Endothelial cell (in vitro differentiated cells): ENCODE measurements around the gene TNFAIP2. TPM values are rescaled to one million over a fixed set of nuclear protein-coding genes. Genes with fewer than 3 reads are reported as not detected.

Experiments used
- DNase-seq: peaks from one replicate; pipeline ENCODE4 v3.0.0; 2021; ENCODE audit warnings: low spot score
- H3K27ac Mint-ChIP-seq: one replicate; pipeline ENCODE4 v1.8.0; 2021; ENCODE audit warnings: mixed read lengths, inconsistent platforms; ENCODE audit not compliant: unreplicated experiment
- H3K27me3 Mint-ChIP-seq: one replicate; pipeline ENCODE4 v1.8.0; 2021; ENCODE audit warnings: mild to moderate bottlenecking, moderate library complexity, mixed read lengths, inconsistent platforms; ENCODE audit not compliant: unreplicated experiment
- H3K36me3 Mint-ChIP-seq: one replicate; pipeline ENCODE4 v1.8.0; 2021; ENCODE audit warnings: mild to moderate bottlenecking, low read depth, mixed read lengths, inconsistent platforms; ENCODE audit not compliant: unreplicated experiment
- H3K4me1 Mint-ChIP-seq: one replicate; pipeline ENCODE4 v1.8.0; 2021; ENCODE audit warnings: mild to moderate bottlenecking, mixed read lengths, inconsistent platforms; ENCODE audit not compliant: unreplicated experiment
- H3K4me3 Mint-ChIP-seq: one replicate; pipeline ENCODE4 v1.8.0; 2021; ENCODE audit warnings: mild to moderate bottlenecking, mixed read lengths, inconsistent platforms; ENCODE audit not compliant: unreplicated experiment
- H3K9me3 Mint-ChIP-seq: one replicate; pipeline ENCODE4 v1.8.0; 2021; ENCODE audit warnings: mixed read lengths, inconsistent platforms; ENCODE audit not compliant: unreplicated experiment
- total RNA-seq: library from RNA; stranded (reverse); fragmentation: NEBNext Ultra II Directional; extraction: Animal tissue kit (Norgen Biotek cat#: 25700); gene quantifications from one replicate; pipeline ENCODE4 v1.2.1, GENCODE V29; 2021; ENCODE audit not compliant: unreplicated experiment
- TF ChIP-seq, protein P1 (sequence below): fragments of 200-600 bp; sonication (generic); IDR thresholded peaks from one replicate; pipeline ENCODE4 v1.5.0; 2021; ENCODE audit warnings: antibody characterized with exemption; ENCODE audit not compliant: unreplicated experiment

TNFAIP2 gene
- total RNA-seq, 1 donor from 2014 or later: 163 TPM

DNA sequence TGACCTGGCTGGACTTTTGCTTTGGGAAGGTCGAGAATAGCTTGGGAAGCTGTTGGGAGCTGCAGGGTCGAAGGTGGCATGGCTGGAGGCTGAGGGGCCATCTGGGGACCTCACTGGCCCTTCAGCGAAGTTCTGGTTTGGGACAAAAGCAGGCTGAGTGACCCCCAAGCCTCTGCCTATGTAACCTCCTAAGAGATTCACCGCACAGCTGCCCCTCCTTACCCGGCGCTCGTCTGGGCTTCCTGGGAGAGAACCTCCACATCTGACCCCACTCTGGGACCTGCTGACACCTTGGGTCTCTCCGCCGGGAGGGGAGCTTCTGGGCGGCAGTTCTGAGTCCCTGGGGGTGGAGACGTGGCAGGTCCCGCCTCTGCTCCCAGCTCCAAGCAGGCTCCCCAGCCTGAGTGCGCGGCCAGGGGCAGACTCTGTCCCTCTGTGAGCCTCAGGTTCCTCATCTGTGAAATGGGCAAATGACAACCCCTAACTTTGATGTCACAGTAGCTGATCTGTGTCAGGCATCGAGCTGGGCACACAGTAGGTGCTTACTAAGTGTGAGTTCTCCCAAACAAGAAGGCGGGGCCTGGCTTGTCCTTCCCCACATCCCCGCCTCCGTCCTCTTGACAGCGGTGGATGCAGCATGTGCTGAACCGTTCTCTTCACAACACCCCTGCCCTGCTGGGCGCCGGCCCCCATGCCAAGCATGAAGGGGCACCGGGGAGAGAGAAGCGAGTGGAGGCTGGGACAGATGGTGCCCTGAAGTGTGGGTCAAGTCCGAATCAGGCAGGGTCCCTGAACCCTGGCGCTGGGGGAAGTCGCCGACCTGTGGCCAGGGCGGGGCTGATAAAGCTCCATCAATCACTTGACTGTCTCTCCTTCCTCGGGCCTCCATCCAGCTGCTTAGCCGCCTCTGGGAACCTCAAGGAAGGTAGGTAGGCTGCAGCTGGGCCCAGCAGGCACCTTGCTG lies 25.0 kb upstream of the TNFAIP2 start:
- TF ChIP-seq, protein P1, sequence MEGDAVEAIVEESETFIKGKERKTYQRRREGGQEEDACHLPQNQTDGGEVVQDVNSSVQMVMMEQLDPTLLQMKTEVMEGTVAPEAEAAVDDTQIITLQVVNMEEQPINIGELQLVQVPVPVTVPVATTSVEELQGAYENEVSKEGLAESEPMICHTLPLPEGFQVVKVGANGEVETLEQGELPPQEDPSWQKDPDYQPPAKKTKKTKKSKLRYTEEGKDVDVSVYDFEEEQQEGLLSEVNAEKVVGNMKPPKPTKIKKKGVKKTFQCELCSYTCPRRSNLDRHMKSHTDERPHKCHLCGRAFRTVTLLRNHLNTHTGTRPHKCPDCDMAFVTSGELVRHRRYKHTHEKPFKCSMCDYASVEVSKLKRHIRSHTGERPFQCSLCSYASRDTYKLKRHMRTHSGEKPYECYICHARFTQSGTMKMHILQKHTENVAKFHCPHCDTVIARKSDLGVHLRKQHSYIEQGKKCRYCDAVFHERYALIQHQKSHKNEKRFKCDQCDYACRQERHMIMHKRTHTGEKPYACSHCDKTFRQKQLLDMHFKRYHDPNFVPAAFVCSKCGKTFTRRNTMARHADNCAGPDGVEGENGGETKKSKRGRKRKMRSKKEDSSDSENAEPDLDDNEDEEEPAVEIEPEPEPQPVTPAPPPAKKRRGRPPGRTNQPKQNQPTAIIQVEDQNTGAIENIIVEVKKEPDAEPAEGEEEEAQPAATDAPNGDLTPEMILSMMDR: no peak
- DNase-seq: no peak
- no peaks in the 10 kb centered on the region for H3K4me1 Mint-ChIP-seq
- H3K27ac Mint-ChIP-seq: no peak overlapping the region
- H3K27me3 Mint-ChIP-seq: peaks cover 15% of the 10 kb centered on the region
- H3K9me3 Mint-ChIP-seq: no peaks in the 10 kb centered on the region
- no peaks in the 10 kb centered on the region for H3K36me3 Mint-ChIP-seq
- H3K4me3 Mint-ChIP-seq: no peak overlapping the region

DNA sequence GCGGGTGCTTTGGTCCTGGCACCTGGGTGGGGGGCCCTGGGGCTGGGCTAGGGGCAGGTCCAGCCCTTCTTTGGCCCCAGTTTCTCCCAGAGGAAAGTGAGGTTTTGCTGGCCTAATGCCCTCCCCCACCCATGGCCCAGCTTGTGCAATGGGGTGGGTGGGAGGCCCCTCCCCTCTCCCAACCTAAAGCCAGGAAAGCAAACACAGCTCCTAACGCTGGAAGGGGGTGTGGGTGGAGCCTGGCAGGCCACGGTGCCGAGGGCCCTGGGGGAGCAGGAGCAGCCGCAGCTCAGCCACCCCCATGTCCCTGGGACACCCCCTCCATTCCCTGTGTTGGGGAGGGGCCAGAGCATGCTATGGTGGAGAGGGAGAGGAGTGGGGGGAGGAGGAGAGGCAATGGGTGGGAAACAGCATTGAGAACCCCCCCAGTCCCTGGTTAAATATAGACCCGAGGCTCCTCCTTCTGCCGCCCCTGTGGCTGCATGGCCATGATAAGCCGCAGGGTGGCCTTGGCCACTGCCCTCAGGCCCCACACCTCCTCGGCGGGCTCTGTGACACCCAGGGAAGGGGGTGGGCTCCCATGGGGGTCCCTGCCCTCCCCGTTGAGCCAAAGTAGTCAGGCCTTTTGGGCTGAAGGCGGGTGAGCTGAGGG lies 24.1 kb upstream of the TNFAIP2 start:
- no peak for DNase-seq
- TF ChIP-seq, protein P1: no peak
- H3K4me3 Mint-ChIP-seq: no peak overlapping the region
- no peaks in the 10 kb centered on the region for H3K9me3 Mint-ChIP-seq
- no peaks in the 10 kb centered on the region for H3K36me3 Mint-ChIP-seq
- peaks cover 3% of the 10 kb centered on the region for H3K4me1 Mint-ChIP-seq
- H3K27me3 Mint-ChIP-seq: peaks cover 17% of the 10 kb centered on the region
- H3K27ac Mint-ChIP-seq: no peak overlapping the region

DNA sequence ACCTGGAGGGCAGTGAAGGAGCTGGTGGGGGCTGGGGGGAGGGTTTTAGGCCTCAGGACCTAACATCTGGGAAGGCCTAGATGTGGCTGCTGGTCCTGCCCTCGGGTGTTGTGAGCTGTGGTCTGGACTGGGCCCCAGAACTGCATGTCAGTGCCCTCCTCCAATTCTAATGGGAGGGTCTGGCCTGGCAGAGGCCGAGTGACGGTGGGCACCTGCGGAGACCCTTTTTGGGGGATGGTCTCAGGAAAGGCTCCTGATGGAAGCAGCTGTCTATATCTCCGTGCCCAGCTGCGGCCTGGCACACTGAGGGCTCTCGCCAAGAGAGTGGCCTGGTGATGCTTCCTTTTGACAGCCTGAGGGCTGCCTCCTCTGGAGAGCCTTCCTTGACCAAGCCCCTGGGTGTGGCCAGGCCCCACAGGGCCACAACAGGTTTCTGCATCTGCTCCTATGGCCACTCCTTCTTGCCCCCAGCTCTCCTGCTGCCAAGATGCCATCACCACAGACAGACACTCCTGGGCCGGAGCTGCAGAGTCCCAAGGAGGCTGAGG lies 23.5 kb upstream of the TNFAIP2 start:
- Mint-ChIP-seq H3K27me3 (peaks cover 17% of the 10 kb centered on the region), H3K4me3 (no peak overlapping the region), H3K27ac (no peak overlapping the region), H3K9me3 (no peaks in the 10 kb centered on the region), H3K4me1 (peaks cover 3% of the 10 kb centered on the region), H3K36me3 (no peaks in the 10 kb centered on the region)
- TF ChIP-seq, protein P1: no peak
- no peak for DNase-seq

DNA sequence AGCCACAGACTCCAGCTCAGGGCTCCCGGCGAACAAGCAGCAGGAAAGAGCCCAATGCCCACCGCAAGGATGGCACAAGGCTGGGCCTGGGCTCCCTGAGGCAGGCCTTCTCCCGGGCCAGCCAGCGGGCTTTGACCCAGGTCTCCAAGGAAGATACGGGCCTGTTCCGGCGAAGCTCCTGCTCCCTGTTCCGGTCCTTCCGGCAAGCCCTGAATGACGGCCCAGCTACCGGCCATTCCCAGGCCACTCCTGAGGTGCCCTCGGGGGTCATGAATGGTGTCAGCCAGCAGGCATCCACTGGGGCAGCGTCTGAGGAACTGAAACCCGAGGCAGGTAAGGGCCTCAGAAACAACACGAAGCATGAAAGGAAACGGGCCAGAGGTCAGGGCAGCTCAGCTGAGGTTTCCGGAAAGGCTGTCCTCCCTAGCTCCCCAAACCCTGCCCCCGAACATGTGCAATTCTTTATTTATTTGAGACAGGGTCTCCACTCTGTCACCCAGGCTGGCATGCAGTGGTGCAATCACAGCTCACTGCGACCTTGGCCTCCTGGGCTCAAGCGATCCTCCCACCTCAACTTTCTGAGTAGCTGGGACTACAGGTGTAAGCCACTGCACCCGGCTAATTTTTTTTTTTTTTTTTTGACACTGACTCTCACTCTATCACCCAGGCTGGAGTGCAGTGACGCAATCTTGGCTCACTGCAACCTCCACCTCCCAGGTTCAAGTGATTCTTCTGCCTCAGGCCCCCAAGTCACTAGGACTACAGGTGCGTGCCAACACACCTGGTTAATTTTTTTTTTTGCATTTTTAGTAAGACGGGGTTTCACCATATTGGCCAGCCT lies 22.8 kb upstream of the TNFAIP2 start:
- peaks cover 20% of the 10 kb centered on the region for H3K27me3 Mint-ChIP-seq
- H3K27ac Mint-ChIP-seq: no peak overlapping the region
- TF ChIP-seq, protein P1: no peak
- H3K4me1 Mint-ChIP-seq: peaks cover 7% of the 10 kb centered on the region
- H3K36me3 Mint-ChIP-seq: no peaks in the 10 kb centered on the region
- DNase-seq: no peak
- no peak overlapping the region for H3K4me3 Mint-ChIP-seq
- H3K9me3 Mint-ChIP-seq: no peaks in the 10 kb centered on the region
